ENCODE data around the gene OR8G5.

DNA sequence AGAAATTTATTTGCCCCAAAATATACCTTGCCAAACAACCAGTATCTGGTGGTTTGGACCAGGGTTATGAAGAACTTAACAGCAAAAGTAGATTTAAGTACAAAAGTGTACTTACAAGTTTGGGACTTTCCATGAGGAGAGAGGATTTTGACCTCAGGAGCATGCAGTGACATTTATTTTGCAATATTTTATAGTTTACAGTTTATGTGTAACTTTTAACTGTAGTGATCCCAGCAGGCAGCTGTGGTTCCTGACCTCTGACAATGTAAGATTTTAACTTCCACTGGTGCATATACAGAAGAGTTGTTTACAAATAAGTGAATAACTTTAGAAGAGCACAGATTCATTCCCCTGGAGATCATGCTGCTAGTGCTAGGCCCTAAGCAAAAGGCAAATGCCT, 50.9 kb downstream of the OR8G5 start:
- TF ChIP-seq, protein P1, sequence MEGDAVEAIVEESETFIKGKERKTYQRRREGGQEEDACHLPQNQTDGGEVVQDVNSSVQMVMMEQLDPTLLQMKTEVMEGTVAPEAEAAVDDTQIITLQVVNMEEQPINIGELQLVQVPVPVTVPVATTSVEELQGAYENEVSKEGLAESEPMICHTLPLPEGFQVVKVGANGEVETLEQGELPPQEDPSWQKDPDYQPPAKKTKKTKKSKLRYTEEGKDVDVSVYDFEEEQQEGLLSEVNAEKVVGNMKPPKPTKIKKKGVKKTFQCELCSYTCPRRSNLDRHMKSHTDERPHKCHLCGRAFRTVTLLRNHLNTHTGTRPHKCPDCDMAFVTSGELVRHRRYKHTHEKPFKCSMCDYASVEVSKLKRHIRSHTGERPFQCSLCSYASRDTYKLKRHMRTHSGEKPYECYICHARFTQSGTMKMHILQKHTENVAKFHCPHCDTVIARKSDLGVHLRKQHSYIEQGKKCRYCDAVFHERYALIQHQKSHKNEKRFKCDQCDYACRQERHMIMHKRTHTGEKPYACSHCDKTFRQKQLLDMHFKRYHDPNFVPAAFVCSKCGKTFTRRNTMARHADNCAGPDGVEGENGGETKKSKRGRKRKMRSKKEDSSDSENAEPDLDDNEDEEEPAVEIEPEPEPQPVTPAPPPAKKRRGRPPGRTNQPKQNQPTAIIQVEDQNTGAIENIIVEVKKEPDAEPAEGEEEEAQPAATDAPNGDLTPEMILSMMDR (IDR thresholded peaks at IDR 0.05; ENCODE audit: low read depth, low read length, missing input control), result no peak
- no peak for TF ChIP-seq TAF1 (conservative IDR thresholded peaks at IDR 0.05)
- peak in 1 of 2 donors; percentile 49 for TF ChIP-seq JUND (IDR thresholded peaks at IDR 0.05)
- no peak for TF ChIP-seq EGR1 (IDR thresholded peaks at IDR 0.05; ENCODE audit: low read depth in 2 of 2)
